H9 (cell line): ENCODE measurements around the gene SLC23A3. TPM values are rescaled to one million over a fixed set of nuclear protein-coding genes. Genes with fewer than 3 reads are reported as not detected.

Source experiments
- DNase-seq: peaks from one replicate; pipeline ENCODE4 v3.0.0-alpha.2; 2017
- H2AFZ ChIP-seq: one replicate; pipeline ENCODE4 v1.6.1; 2013; ENCODE audit warnings: mild to moderate bottlenecking, low read length, control low read depth, moderate library complexity
- H2AK5ac ChIP-seq: 2 replicates; pipeline ENCODE4 v1.6.1; 2013; ENCODE audit warnings: low read length, control low read depth, mixed read lengths; ENCODE audit not compliant: insufficient read length
- H2BK120ac ChIP-seq: one replicate; pipeline ENCODE4 v1.6.1; 2013; ENCODE audit warnings: low read depth, mild to moderate bottlenecking, low read length, control low read depth, inconsistent platforms; ENCODE audit not compliant: poor library complexity, severe bottlenecking
- H2BK12ac ChIP-seq: 2 replicates; pipeline ENCODE4 v1.6.1; 2013; ENCODE audit warnings: low read length, control low read depth, mixed read lengths, low read depth; ENCODE audit not compliant: insufficient read length
- H2BK15ac ChIP-seq: 2 replicates; pipeline ENCODE4 v1.6.1; 2013; ENCODE audit warnings: low read depth, low read length, control low read depth
- H2BK20ac ChIP-seq: one replicate; pipeline ENCODE4 v1.6.1; 2013; ENCODE audit warnings: low read depth, mild to moderate bottlenecking, low read length, control low read depth, inconsistent platforms; ENCODE audit not compliant: poor library complexity, severe bottlenecking
- H2BK5ac ChIP-seq: 2 replicates; pipeline ENCODE4 v1.6.1; 2013; ENCODE audit warnings: low read length, control low read depth, mixed read lengths; ENCODE audit not compliant: insufficient read length
- H3K14ac ChIP-seq: 2 replicates; pipeline ENCODE4 v1.6.1; 2013; ENCODE audit warnings: low read length, control low read depth; ENCODE audit not compliant: insufficient read depth
- H3K18ac ChIP-seq: 2 replicates; pipeline ENCODE4 v1.6.1; 2013; ENCODE audit warnings: low read depth, mild to moderate bottlenecking, mixed read lengths, low read length, control low read depth; ENCODE audit not compliant: insufficient read length
- H3K23ac ChIP-seq: 2 replicates; pipeline ENCODE4 v1.6.1; 2013; ENCODE audit warnings: low read length, control low read depth, mixed read lengths, low read depth; ENCODE audit not compliant: insufficient read length
- H3K23me2 ChIP-seq: 2 replicates; pipeline ENCODE4 v1.6.1; 2013; ENCODE audit warnings: low read depth, mild to moderate bottlenecking, mixed read lengths, low read length, control low read depth; ENCODE audit not compliant: insufficient read length, poor library complexity, severe bottlenecking
- H3K27ac ChIP-seq: 2 replicates; pipeline ENCODE4 v1.5.1; 2013; ENCODE audit warnings: low read length, control low read depth, mixed read lengths, low read depth; ENCODE audit not compliant: insufficient read length
- H3K27me3 ChIP-seq: 2 replicates; pipeline ENCODE4 v1.6.1; 2013; ENCODE audit warnings: low read length, control low read depth, inconsistent platforms; ENCODE audit not compliant: insufficient read depth
- H3K4ac ChIP-seq: 2 replicates; pipeline ENCODE4 v1.6.1; 2013; ENCODE audit warnings: low read depth, mild to moderate bottlenecking, control low read depth, inconsistent platforms, low read length, moderate library complexity
- H3K4me1 ChIP-seq: 2 replicates; pipeline ENCODE4 v1.6.1; 2013; ENCODE audit warnings: low read length, control low read depth, inconsistent platforms; ENCODE audit not compliant: insufficient read depth
- H3K4me2 ChIP-seq: 2 replicates; pipeline ENCODE4 v1.6.1; 2013; ENCODE audit warnings: low read length, control low read depth, mixed read lengths; ENCODE audit not compliant: insufficient read length, insufficient read depth
- H3K56ac ChIP-seq: 2 replicates; pipeline ENCODE4 v1.6.1; 2013; ENCODE audit warnings: low read depth, mild to moderate bottlenecking, mixed read lengths, low read length, control low read depth; ENCODE audit not compliant: insufficient read length
- H3K79me1 ChIP-seq: 2 replicates; pipeline ENCODE4 v1.6.1; 2013; ENCODE audit warnings: low read depth, mild to moderate bottlenecking, moderate library complexity, low read length, control low read depth, inconsistent platforms; ENCODE audit not compliant: insufficient read depth, poor library complexity, severe bottlenecking
- H3K79me2 ChIP-seq: 2 replicates; pipeline ENCODE4 v1.6.1; 2013; ENCODE audit warnings: low read length, control low read depth, inconsistent platforms; ENCODE audit not compliant: insufficient read depth
- H3K9ac ChIP-seq: 2 replicates; pipeline ENCODE4 v1.6.1; 2013; ENCODE audit warnings: low read length, control low read depth, mixed read lengths; ENCODE audit not compliant: insufficient read length; ENCODE audit errors: extremely low read depth
- H3K9me3 ChIP-seq: one replicate; pipeline ENCODE4 v1.6.1; 2013; ENCODE audit warnings: low read depth, low read length, inconsistent platforms; ENCODE audit not compliant: control insufficient read depth
- H3T11ph ChIP-seq: one replicate; pipeline ENCODE4 v1.6.1; 2013; ENCODE audit warnings: mild to moderate bottlenecking, low read length, control low read depth, inconsistent platforms
- H4K20me1 ChIP-seq: one replicate; pipeline ENCODE4 v1.6.1; 2013; ENCODE audit not compliant: control insufficient read depth, insufficient read length, insufficient read depth
- H4K5ac ChIP-seq: 2 replicates; pipeline ENCODE4 v1.6.1; 2013; ENCODE audit warnings: low read depth, mild to moderate bottlenecking, mixed read lengths, low read length, control low read depth; ENCODE audit not compliant: insufficient read length
- H4K8ac ChIP-seq: replicated peaks from 2 replicates; pipeline ENCODE4 v1.6.1; 2013; ENCODE audit warnings: low read length, control low read depth, mixed read lengths, low read depth; ENCODE audit not compliant: insufficient read length
- H4K91ac ChIP-seq: 2 replicates; pipeline ENCODE4 v1.6.1; 2013; ENCODE audit warnings: low read depth, mild to moderate bottlenecking, moderate library complexity, mixed read lengths, low read length, control low read depth; ENCODE audit not compliant: insufficient read length
- H3K27ac Mint-ChIP-seq, 3 experiments: 2 replicates in 2 of 3; 3 replicates in 1 of 3; pipeline ENCODE4 v1.8.0; 2020 to 2021; ENCODE audit warnings: mixed read lengths in 3 of 3, mild to moderate bottlenecking in 1 of 3, moderate library complexity in 1 of 3
- H3K27me3 Mint-ChIP-seq: 2 replicates; pipeline ENCODE4 v1.8.0; 2021; ENCODE audit warnings: low read depth, mild to moderate bottlenecking, moderate library complexity, mixed read lengths
- H3K36me3 Mint-ChIP-seq, 3 experiments: 2 replicates in 2 of 3; 3 replicates in 1 of 3; pipeline ENCODE4 v1.8.0; 2020 to 2021; ENCODE audit warnings: low read depth in 3 of 3, mixed read lengths in 3 of 3; ENCODE audit not compliant: insufficient read depth in 1 of 3
- H3K4me1 Mint-ChIP-seq, 2 experiments: 2 replicates each; pipeline ENCODE4 v1.8.0; 2020; ENCODE audit warnings: mixed read lengths in 2 of 2
- H3K4me3 Mint-ChIP-seq, 2 experiments: 2 replicates in 1 of 2; 3 replicates in 1 of 2; pipeline ENCODE4 v1.8.0; 2020 to 2021; ENCODE audit warnings: mild to moderate bottlenecking in 2 of 2, mixed read lengths in 2 of 2, moderate library complexity in 1 of 2
- H3K9me3 Mint-ChIP-seq, 2 experiments: 2 replicates in 1 of 2; 3 replicates in 1 of 2; pipeline ENCODE4 v1.8.0; 2020; ENCODE audit warnings: mild to moderate bottlenecking in 2 of 2, mixed read lengths in 2 of 2, moderate library complexity in 1 of 2
- WGBS: extraction: QIAGEN DNeasy Blood & Tissue Kit; methylation state at CpG from one replicate; pipeline ENCODE4 v1.1.7; 2013; ENCODE audit warnings: missing lambda C conversion rate, low lambda C conversion rate, mixed read lengths; ENCODE audit not compliant: insufficient read length; ENCODE audit errors: extremely low coverage; 5-methylcytosine and 5-hydroxymethylcytosine counted together
- total RNA-seq: library from RNA; stranded (reverse); gene quantifications from 2 replicates; pipeline ENCODE4 v1.2.1, GENCODE V29; 2021
- TF ChIP-seq, protein P1 (sequence below): fragments of 200-600 bp; sonication (generic); conservative IDR thresholded peaks from 3 replicates; pipeline ENCODE4 v1.8.0; 2021; ENCODE audit warnings: antibody characterized with exemption, mild to moderate bottlenecking

SLC23A3 gene
- total RNA-seq, 1 experiment from 2014 or later: 1.2 TPM

DNA sequence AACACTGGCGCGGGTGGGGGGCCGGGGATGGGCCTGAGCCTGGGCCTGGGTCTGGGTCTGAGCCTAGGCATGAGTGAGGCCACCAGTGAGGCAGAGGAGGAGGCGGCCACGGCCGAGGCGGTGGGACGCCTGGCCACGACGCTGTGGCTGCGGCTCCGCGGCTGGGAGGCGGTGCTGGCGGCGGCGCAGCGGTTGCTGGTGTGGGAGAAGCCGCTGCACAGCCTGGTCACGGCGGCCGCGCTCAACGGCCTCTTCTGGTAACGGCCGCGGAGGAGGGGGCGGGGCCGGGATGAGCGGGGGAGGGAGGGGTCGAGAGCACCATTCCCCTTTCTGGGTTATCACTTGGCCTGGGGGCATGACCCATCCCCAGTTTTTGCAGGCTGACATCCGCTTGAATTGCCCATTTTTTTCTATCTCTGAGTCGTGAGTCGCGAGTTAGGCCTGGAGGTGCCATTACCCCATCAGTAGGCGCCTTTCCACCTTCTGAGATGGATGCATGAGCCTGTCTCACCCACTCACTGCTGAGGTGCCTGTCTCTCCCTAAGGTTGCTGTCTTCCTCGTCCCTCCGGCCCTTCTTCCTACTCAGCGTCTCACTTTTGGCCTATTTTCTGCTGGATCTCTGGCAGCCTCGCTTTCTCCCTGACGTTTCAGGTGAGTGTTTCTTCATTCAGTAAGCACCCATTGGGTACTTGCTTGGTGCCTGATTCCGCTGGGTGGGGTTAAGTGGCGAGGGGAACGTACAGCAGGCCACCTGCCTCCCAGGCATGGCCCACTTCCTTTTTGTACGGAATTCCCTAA, 8.7 kb upstream of the SLC23A3 start:
- Mint-ChIP-seq H3K27ac (peak overlapping the region in 1 of 3 experiments; percentile 91; a peak in 1 of 7 replicates), H3K4me1 (peaks cover 13 to 22% of the 10 kb centered on the region in 2 experiments), H3K36me3 (peaks cover 18 to 52% (median 41%) of the 10 kb centered on the region in 3 experiments), H3K9me3 (no peaks in the 10 kb centered on the region; a peak in 2 of 5 replicates), H3K27me3 (no peaks in the 10 kb centered on the region; the same call in 1 of the 2 replicates), H3K4me3 (peak overlapping the region; percentile 83 to 90)
- Histone ChIP-seq H3K27ac (no peak overlapping the region), H3K14ac (no peak overlapping the region), H3K9me3 (no peaks in the 10 kb centered on the region), H2AFZ (no peak overlapping the region), H3K79me1 (peaks cover 3% of the 10 kb centered on the region), H3K18ac (no peak overlapping the region), H2BK120ac (no peak overlapping the region), H3K56ac (no peak overlapping the region), H2BK15ac (no peak overlapping the region), H3K23me2 (peaks cover 18% of the 10 kb centered on the region), H2BK20ac (no peak overlapping the region), H3K4ac (no peak overlapping the region), H3K27me3 (no peaks in the 10 kb centered on the region), H4K5ac (no peak overlapping the region), H3K4me2 (peak overlapping the region; percentile 99), H3T11ph (no peak overlapping the region), H3K4me1 (0 out of 2 replicates have a peak, but pooled peaks cover 3% of the 10 kb centered on the region), H3K23ac (no peak overlapping the region), H2BK12ac (no peak overlapping the region), H3K79me2 (no peaks in the 10 kb centered on the region), H4K20me1 (no peaks in the 10 kb centered on the region), H4K8ac (no peak overlapping the region), H2AK5ac (no peak overlapping the region), H2BK5ac (no peak overlapping the region), H4K91ac (no peak overlapping the region), H3K9ac (peak overlapping the region; percentile 60)
- TF ChIP-seq, protein P1, sequence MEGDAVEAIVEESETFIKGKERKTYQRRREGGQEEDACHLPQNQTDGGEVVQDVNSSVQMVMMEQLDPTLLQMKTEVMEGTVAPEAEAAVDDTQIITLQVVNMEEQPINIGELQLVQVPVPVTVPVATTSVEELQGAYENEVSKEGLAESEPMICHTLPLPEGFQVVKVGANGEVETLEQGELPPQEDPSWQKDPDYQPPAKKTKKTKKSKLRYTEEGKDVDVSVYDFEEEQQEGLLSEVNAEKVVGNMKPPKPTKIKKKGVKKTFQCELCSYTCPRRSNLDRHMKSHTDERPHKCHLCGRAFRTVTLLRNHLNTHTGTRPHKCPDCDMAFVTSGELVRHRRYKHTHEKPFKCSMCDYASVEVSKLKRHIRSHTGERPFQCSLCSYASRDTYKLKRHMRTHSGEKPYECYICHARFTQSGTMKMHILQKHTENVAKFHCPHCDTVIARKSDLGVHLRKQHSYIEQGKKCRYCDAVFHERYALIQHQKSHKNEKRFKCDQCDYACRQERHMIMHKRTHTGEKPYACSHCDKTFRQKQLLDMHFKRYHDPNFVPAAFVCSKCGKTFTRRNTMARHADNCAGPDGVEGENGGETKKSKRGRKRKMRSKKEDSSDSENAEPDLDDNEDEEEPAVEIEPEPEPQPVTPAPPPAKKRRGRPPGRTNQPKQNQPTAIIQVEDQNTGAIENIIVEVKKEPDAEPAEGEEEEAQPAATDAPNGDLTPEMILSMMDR: no peak; the same call in 2 of the 3 replicates
- DNase-seq: no peak
- no CpG with 5 or more reads among the region's 45 CpGs for WGBS
